ENCODE measurements around the gene POLD3.
"Not testable (repeated sequence)": the region's sequence is repeated elsewhere in the genome, so short reads cannot be mapped to it uniquely, and the experiment has no call there.

Gene POLD3

GRCh38 chr11:74654976-74655375 lies 62.6 kb downstream of the POLD3 start:
- Histone ChIP-seq H3K27me3 (ENCODE audit: control insufficient read depth, insufficient read depth, low read length) (no peaks in the 10 kb centered on the region), H3K36me3 (ENCODE audit: control insufficient read depth, insufficient read depth, low read length) (no peaks in the 10 kb centered on the region), H3K9me3 (ENCODE audit: control insufficient read depth, insufficient read depth, low read length) (no peaks in the 10 kb centered on the region; the same call in 1 of the 2 replicates), H3K4me3 (ENCODE audit: low read depth, low read length) (no peak overlapping the region), H3K27ac (ENCODE audit: low read depth, low read length) (no peak overlapping the region), H3K4me1 (ENCODE audit: control insufficient read depth, insufficient read depth, low read length) (no peaks in the 10 kb centered on the region), H3K9ac (ENCODE audit: low read depth, low read length) (no peak overlapping the region)

GRCh38 chr11:74659124-74659523 lies 66.7 kb downstream of the POLD3 start:
- H3K27ac ChIP-seq (ENCODE audit: low read depth, low read length); H3K4me3 ChIP-seq (ENCODE audit: low read depth, low read length); H3K9me3 ChIP-seq (ENCODE audit: control insufficient read depth, insufficient read depth, low read length); H3K27me3 ChIP-seq (ENCODE audit: control insufficient read depth, insufficient read depth, low read length); H3K9ac ChIP-seq (ENCODE audit: low read depth, low read length); H3K4me1 ChIP-seq (ENCODE audit: control insufficient read depth, insufficient read depth, low read length); H3K36me3 ChIP-seq (ENCODE audit: control insufficient read depth, insufficient read depth, low read length): not testable (repeated sequence)

GRCh38 chr11:74662487-74663103 lies 70.2 kb downstream of the POLD3 start:
- no peak overlapping the region for H3K27ac ChIP-seq (ENCODE audit: low read depth, low read length)
- no peaks in the 10 kb centered on the region; the same call in 1 of the 2 replicates for H3K36me3 ChIP-seq (ENCODE audit: control insufficient read depth, insufficient read depth, low read length)
- H3K9me3 ChIP-seq (ENCODE audit: control insufficient read depth, insufficient read depth, low read length): no peaks in the 10 kb centered on the region; the same call in 1 of the 2 replicates
- no peak overlapping the region for H3K9ac ChIP-seq (ENCODE audit: low read depth, low read length)
- peaks cover 7% of the 10 kb centered on the region; the same call in 1 of the 2 replicates for H3K4me1 ChIP-seq (ENCODE audit: control insufficient read depth, insufficient read depth, low read length)
- no peaks in the 10 kb centered on the region for H3K27me3 ChIP-seq (ENCODE audit: control insufficient read depth, insufficient read depth, low read length)
- no peak overlapping the region for H3K4me3 ChIP-seq (ENCODE audit: low read depth, low read length)

- no peak overlapping the region for H3K9ac ChIP-seq (ENCODE audit: low read depth, low read length)
- no peaks in the 10 kb centered on the region; the same call in 1 of the 2 replicates for H3K9me3 ChIP-seq (ENCODE audit: control insufficient read depth, insufficient read depth, low read length)
- no peak overlapping the region for H3K4me3 ChIP-seq (ENCODE audit: low read depth, low read length)
- H3K27ac ChIP-seq (ENCODE audit: low read depth, low read length): no peak overlapping the region
- no peaks in the 10 kb centered on the region; the same call in 1 of the 2 replicates for H3K36me3 ChIP-seq (ENCODE audit: control insufficient read depth, insufficient read depth, low read length)
- peaks cover 7% of the 10 kb centered on the region; the same call in 1 of the 2 replicates for H3K4me1 ChIP-seq (ENCODE audit: control insufficient read depth, insufficient read depth, low read length)
- no peaks in the 10 kb centered on the region for H3K27me3 ChIP-seq (ENCODE audit: control insufficient read depth, insufficient read depth, low read length)
Measured at GRCh38 chr11:74663315-74663714, 70.9 kb downstream of the POLD3 start.

- Histone ChIP-seq H3K27me3 (ENCODE audit: control insufficient read depth, insufficient read depth, low read length) (no peaks in the 10 kb centered on the region), H3K4me3 (ENCODE audit: low read depth, low read length) (no peak overlapping the region), H3K4me1 (ENCODE audit: control insufficient read depth, insufficient read depth, low read length) (no peaks in the 10 kb centered on the region), H3K36me3 (ENCODE audit: control insufficient read depth, insufficient read depth, low read length) (no peaks in the 10 kb centered on the region), H3K9ac (ENCODE audit: low read depth, low read length) (no peak overlapping the region), H3K27ac (ENCODE audit: low read depth, low read length) (no peak overlapping the region), H3K9me3 (ENCODE audit: control insufficient read depth, insufficient read depth, low read length) (no peaks in the 10 kb centered on the region)
Measured at GRCh38 chr11:74669211-74670160, 77.1 kb downstream of the POLD3 start.

GRCh38 chr11:74670171-74670570 lies 77.8 kb downstream of the POLD3 start:
- no peak overlapping the region for H3K9ac ChIP-seq (ENCODE audit: low read depth, low read length)
- no peaks in the 10 kb centered on the region for H3K4me1 ChIP-seq (ENCODE audit: control insufficient read depth, insufficient read depth, low read length)
- no peaks in the 10 kb centered on the region for H3K27me3 ChIP-seq (ENCODE audit: control insufficient read depth, insufficient read depth, low read length)

GRCh38 chr11:74671520-74672196 lies 79.3 kb downstream of the POLD3 start:
- Histone ChIP-seq H3K4me1 (ENCODE audit: control insufficient read depth, insufficient read depth, low read length) (no peaks in the 10 kb centered on the region), H3K36me3 (ENCODE audit: control insufficient read depth, insufficient read depth, low read length) (no peaks in the 10 kb centered on the region), H3K27ac (ENCODE audit: low read depth, low read length) (no peak overlapping the region), H3K9ac (ENCODE audit: low read depth, low read length) (no peak overlapping the region), H3K4me3 (ENCODE audit: low read depth, low read length) (no peak overlapping the region), H3K9me3 (ENCODE audit: control insufficient read depth, insufficient read depth, low read length) (no peaks in the 10 kb centered on the region), H3K27me3 (ENCODE audit: control insufficient read depth, insufficient read depth, low read length) (no peaks in the 10 kb centered on the region)

More at GRCh38 chr11:74670171-74670570, 77.8 kb downstream of the POLD3 start:
- no peaks in the 10 kb centered on the region for H3K9me3 ChIP-seq (ENCODE audit: control insufficient read depth, insufficient read depth, low read length)
- no peak overlapping the region for H3K4me3 ChIP-seq (ENCODE audit: low read depth, low read length)
- H3K36me3 ChIP-seq (ENCODE audit: control insufficient read depth, insufficient read depth, low read length): no peaks in the 10 kb centered on the region
- H3K27ac ChIP-seq (ENCODE audit: low read depth, low read length): no peak overlapping the region

GRCh38 chr11:74672332-74672955 lies 80.1 kb downstream of the POLD3 start:
- Histone ChIP-seq H3K27me3 (ENCODE audit: control insufficient read depth, insufficient read depth, low read length) (no peaks in the 10 kb centered on the region), H3K4me1 (ENCODE audit: control insufficient read depth, insufficient read depth, low read length) (no peaks in the 10 kb centered on the region), H3K9me3 (ENCODE audit: control insufficient read depth, insufficient read depth, low read length) (no peaks in the 10 kb centered on the region), H3K4me3 (ENCODE audit: low read depth, low read length) (no peak overlapping the region), H3K27ac (ENCODE audit: low read depth, low read length) (no peak overlapping the region), H3K9ac (ENCODE audit: low read depth, low read length) (no peak overlapping the region), H3K36me3 (ENCODE audit: control insufficient read depth, insufficient read depth, low read length) (no peaks in the 10 kb centered on the region)

GRCh38 chr11:74672956-74673692 lies 80.7 kb downstream of the POLD3 start:
- Histone ChIP-seq H3K9ac (ENCODE audit: low read depth, low read length) (no peak overlapping the region), H3K36me3 (ENCODE audit: control insufficient read depth, insufficient read depth, low read length) (no peaks in the 10 kb centered on the region), H3K27me3 (ENCODE audit: control insufficient read depth, insufficient read depth, low read length) (no peaks in the 10 kb centered on the region), H3K27ac (ENCODE audit: low read depth, low read length) (no peak overlapping the region), H3K4me3 (ENCODE audit: low read depth, low read length) (no peak overlapping the region), H3K4me1 (ENCODE audit: control insufficient read depth, insufficient read depth, low read length) (no peaks in the 10 kb centered on the region), H3K9me3 (ENCODE audit: control insufficient read depth, insufficient read depth, low read length) (no peaks in the 10 kb centered on the region)

- H3K9ac ChIP-seq (ENCODE audit: low read depth, low read length): no peak overlapping the region
- H3K4me3 ChIP-seq (ENCODE audit: low read depth, low read length): no peak overlapping the region
- no peaks in the 10 kb centered on the region for H3K9me3 ChIP-seq (ENCODE audit: control insufficient read depth, insufficient read depth, low read length)
- H3K27me3 ChIP-seq (ENCODE audit: control insufficient read depth, insufficient read depth, low read length): no peaks in the 10 kb centered on the region
- H3K4me1 ChIP-seq (ENCODE audit: control insufficient read depth, insufficient read depth, low read length): no peaks in the 10 kb centered on the region
- no peaks in the 10 kb centered on the region for H3K36me3 ChIP-seq (ENCODE audit: control insufficient read depth, insufficient read depth, low read length)
- no peak overlapping the region for H3K27ac ChIP-seq (ENCODE audit: low read depth, low read length)
Measured at GRCh38 chr11:74673693-74674360, 81.4 kb downstream of the POLD3 start.

Measured in HUES48 (cell line).